Activated effector memory CD4-positive, alpha-beta T cell treated with Interleukin-2 at 50 U/mL for 16 hours (primary cell): ENCODE results near the gene AFDN.

ENCODE experiments used
- DNase-seq: peaks from one replicate; pipeline ENCODE4 v3.0.0-alpha.2; 2020

The AFDN gene

DNA sequence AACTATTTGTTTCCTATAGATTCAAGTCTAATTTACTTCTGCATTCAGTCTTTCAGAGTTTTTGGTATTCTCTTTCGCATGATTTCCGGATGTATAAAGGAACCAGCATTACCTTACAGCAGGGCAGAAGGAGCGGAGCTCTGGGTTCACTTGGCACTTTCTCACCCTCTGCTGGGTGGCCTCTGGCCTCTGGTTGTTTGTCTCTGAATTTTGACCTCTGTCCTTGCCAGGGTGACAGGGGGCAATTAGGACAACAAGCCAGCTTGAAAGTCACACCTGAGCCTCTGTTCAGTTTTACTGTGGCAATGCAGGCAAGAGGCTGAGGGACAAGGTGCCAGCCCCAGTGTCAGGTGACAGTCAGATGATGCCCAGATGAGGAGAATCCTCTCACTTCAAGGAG is 101.4 kb downstream of the AFDN start:
- no peak for DNase-seq

- no peak for DNase-seq
Measured at GRCh38 chr6:167930295-167930694, 103.6 kb downstream of the AFDN start.

DNA sequence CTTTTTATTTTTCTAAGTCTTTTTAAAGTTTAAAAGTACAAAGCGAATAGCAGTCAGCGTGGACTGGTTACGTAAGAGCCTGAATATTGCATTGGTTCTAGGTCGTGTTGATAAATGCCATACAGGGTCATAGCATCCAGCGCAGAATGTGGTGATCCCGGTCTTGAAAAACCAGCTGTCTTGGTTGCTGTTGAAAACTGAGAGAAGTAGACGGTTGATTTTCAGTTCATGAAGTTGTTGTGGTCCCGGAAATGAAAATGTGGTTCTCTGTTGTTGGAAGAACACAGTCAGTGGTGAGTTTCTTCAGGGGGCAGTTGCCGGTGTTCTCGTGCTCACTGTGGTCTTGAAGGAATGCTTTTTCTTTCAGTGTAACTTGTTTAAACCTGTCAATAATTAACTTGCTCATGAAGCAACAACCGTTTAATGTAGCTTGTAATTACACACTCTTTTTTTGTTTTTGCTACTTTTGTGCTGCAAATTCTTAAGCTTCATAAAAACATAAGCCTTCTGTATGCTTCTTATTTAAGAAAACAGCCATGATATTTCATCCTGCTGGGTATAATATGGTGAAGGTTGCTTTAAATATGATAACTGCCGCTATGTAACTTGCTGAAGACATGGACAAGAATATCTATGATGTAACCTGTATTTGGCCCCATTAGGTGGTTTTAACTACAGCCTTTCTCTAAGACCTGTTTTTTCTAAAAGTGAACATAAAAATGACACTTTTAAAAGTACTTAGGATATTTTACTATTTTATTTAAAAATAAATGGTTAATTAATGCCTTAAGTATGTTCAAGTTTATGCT is 106.0 kb downstream of the AFDN start:
- DNase-seq: no peak

GRCh38 chr6:167933290-167933689 is 106.6 kb downstream of the AFDN start:
- no peak for DNase-seq

GRCh38 chr6:167933847-167934246 is 107.1 kb downstream of the AFDN start:
- DNase-seq: no peak

DNA sequence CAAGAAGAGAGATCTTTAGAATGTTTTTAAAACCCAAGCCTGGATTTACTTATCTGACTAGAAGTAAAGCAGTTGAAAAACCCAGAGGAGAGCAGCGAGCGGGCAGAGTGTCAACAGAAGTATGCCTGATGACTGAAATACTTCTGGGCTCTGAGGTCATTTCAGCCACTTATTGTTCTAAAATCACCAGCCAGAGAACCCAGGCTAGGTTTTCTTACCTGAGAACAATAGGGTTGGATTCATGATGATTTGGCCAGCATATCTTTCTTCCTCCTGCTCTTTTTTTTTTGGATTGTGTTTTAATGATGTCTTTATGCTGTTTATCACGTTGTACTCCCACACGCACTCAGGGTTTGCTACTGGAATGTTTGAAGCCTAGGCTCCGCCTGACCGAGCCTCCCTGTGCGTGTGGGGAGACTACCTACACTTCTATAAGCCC is 107.7 kb downstream of the AFDN start:
- no peak for DNase-seq

DNA sequence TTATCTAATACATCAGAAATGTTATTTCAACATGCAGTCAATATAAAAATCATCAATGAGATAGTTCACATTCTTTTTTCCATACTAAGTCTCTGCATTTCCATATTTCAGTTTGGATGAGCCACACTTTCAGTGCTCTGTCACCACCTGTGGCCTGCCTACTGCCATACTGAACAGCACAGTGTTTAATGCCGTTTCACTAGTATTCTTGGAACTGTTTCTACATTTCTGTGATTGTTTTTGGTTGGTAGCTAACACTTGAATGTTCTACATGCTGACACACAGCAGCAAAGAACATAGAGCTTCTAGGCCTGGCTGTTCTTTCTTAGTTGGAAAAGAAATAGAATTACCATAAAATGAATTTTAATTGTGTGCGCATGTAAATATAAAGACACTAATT is 109.3 kb downstream of the AFDN start:
- no peak for DNase-seq

DNA sequence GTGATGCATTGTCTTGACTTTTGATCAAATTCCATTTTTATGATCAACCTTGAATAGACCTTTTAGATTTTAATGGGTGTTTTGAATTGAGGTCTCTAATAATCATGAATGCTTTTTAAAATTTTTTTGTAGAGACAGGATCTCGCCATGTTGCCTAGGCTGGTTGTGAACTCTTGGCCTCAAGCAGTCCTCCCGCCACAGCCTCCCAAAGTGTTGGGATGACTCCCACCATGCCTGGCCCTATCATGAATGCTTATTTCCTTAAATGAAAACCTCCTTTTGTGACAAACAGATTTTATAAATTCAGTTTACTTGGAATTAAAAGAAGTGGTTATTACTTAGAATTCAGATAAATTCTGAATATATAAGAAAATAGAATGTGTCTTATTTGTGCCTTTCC is 110.6 kb downstream of the AFDN start:
- DNase-seq: no peak

- DNase-seq: no peak
Measured at GRCh38 chr6:167937948-167938911, 111.5 kb downstream of the AFDN start.

DNA sequence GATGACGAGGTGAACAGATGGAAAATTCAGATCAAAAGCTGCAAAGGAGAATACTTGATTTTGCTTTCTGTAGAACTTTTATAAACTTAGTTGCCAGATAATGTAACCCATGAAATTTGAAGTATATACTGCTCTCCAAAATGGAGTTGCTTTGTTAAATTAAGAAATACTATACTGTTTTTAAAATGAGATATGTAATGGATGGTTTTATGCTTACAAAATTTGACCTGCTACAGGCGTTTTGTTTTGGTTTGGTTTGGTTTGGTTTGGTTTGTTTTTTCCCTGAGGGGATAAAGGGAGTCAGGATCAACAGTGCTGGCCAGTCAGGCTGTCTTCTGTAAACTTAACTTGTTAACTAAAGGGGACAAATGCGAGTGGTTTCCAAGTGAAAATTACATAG is 115.1 kb downstream of the AFDN start:
- no peak for DNase-seq

DNA sequence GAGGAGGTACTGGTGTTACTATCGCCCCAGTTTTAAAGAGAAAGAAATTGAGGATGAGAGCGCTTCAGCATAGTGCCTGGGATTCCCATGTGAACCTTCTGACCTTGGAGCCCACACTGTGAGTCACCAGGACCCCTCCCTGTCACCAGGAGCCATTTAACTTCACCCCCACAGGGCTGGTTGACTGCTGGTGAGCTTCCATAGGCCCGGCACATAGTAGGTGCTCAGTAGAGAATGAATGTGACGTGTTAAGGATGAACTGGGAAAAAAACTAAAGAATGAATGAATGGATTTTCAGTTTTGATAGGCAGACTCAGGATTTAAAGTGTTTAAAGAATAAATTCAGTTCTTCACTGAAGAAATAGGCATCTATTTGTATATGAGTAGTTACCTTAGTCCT is 117.4 kb downstream of the AFDN start:
- DNase-seq: no peak

GRCh38 chr6:167946007-167946406 is 119.3 kb downstream of the AFDN start:
- no peak for DNase-seq

GRCh38 chr6:167946604-167947003 is 119.9 kb downstream of the AFDN start:
- DNase-seq: no peak

DNA sequence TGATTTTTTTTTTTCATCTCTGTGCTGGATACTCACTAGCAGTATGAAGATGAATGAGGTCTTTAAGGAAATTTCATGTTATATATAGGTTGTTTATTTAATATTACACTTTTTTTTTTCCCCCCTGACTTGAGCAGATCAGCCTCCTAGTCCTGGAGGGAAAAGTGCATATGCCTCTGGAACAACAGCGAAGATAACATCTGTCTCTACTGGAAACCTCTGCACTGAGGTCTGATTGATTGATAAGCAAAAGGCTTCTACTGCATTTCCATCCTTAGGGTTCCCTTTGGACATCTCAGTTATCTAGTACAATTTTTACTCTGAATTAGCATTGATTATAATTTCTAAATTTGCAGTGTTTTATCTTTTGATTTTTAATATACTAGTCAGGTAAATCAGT is 121.0 kb downstream of the AFDN start:
- DNase-seq: no peak

- DNase-seq: no peak
Measured at GRCh38 chr6:167948716-167949115, 122.0 kb downstream of the AFDN start.

- DNase-seq: no peak
Measured at GRCh38 chr6:167949121-167949684, 122.5 kb downstream of the AFDN start.

DNA sequence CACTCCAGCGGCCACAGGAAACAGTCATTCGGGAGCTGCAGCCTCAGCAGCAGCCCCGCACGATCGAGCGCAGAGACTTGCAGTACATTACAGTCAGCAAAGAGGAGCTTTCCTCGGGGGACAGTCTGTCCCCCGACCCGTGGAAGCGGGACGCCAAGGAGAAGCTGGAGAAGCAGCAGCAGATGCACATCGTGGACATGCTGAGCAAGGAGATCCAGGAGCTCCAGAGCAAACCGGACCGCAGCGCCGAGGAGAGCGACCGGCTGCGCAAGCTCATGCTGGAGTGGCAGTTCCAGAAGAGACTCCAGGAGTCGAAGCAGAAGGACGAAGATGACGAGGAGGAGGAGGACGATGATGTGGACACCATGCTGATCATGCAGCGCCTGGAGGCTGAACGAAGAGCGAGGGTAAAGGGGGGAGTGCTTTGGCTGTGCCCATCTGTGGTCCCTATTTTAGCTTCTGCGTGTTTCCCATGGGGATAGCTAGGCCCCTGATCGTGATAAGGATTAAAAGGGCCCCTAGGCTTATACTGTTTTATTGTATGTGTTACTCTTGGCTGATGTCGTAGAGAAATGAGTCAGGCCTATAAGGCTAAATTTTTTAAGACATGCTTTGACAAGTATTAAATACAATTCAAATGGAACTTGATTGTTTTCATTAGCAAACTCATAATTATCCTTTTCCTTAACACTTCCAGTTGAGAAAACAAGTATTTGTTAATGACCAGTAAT is 125.2 kb downstream of the AFDN start:
- no peak for DNase-seq

DNA sequence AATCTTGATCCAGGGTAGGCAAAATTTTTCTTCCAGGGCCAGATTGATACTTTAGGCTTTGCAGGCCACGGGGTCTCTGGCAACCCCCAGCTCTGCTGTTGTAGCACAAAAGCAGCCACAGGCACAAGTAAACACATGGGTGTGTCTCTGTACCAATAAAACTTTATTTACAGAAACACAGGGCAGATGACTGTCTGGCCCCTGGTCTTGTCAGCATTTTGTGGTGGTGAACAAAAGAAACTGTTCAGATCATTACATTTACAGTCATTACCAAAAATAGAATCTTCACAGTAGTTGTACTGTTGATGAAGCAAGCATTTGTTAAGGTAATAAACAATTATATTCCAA is 125.8 kb downstream of the AFDN start:
- DNase-seq: no peak

DNA sequence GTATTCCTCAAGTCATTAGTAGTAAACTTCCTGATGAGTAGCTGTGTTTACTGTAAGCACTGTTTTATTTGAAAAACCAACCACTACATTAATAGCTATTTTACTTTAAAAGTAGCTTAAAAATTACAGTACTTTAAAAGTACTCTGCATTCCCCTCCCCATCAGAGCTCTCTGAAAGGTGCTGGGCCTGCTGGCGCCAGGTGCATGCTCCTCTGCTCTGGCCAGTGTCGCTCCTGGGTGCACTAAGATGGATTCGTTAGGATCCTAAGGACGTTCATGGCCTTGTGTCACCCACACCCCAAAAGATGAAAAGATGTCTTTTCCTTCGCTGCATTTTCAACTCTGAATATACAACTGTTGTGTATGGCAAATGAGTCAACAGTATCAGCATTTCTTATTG is 126.8 kb downstream of the AFDN start:
- DNase-seq: no peak

DNA sequence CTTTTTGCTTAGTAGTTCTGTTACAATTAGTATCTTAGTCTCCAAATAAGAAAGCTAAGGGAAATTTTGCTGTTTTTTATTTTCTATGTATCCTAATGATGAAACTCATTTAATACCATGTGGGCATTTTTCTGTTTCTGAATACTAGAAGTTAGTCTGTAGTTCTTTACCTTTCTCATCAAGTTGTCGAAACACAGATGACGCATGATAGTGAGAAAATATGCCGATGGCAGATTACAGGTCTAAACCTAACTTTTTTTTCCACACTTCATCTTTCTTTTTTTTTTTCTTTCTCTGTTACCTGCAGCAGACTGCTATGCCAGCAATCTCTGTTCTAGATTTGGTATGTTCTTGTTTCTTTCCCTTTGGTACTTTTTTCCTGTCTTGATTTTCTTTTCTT is 127.4 kb downstream of the AFDN start:
- no peak for DNase-seq

DNA sequence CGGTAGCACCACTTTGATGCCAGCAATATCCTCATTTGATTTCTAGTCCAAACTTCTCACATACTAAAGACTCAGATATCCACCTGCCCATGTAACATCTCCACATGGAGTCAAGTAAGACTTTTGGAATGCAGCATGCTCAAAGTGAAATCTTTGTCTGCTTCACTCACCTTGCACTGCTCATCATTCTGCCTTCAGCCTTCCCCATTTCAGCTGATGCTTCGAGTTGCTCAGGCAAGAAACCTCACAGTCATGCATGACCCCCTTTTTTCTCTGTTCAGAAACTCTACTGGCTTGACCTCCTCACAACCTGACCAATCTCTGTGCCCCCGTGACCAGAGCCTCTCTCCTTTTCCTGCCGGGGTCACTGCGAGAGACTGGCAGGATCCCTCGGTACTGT is 129.8 kb downstream of the AFDN start:
- no peak for DNase-seq

GRCh38 chr6:167956983-167957492 is 130.3 kb downstream of the AFDN start:
- DNase-seq: no peak

- DNase-seq: no peak
Measured at GRCh38 chr6:167957626-167958025, 130.9 kb downstream of the AFDN start.
